ENCODE results near the gene LDLRAD3. TPM values are rescaled to one million over a fixed set of nuclear protein-coding genes. Genes with fewer than 3 reads are reported as not detected.
A peak's percentile ranks its signal among the peaks of the same experiment; 100 is the strongest.

The LDLRAD3 gene
- total RNA-seq: 8.5 and 10.5 TPM in 2 replicates

GRCh38 chr11:35943713-35944502, at the start of gene LDLRAD3:
LDLRAD3 (plus strand) TSS chr11:35944062; CDS start chr11:35944099, 37 bp downstream.
- Histone ChIP-seq H3K9me3 (ENCODE audit: low read depth, low read length) (no peaks in the 10 kb centered on the region), H3K27me3 (ENCODE audit: insufficient read depth, low read length) (peaks cover 5% of the 10 kb centered on the region), H2AFZ (ENCODE audit: low read length) (peak within 1 kb of the TSS; percentile 98), H3K36me3 (ENCODE audit: insufficient read depth, low read length) (no peaks in the 10 kb centered on the region), H3K4me3 (ENCODE audit: insufficient read depth, low read length) (peak within 1 kb of the TSS; percentile 77), H3K4me2 (ENCODE audit: insufficient read depth, low read length) (peak within 1 kb of the TSS; percentile 94), H3K79me2 (ENCODE audit: insufficient read depth, low read length) (peaks cover 36% of the 10 kb centered on the region), H3K27ac (ENCODE audit: low read depth, low read length) (peak within 1 kb of the TSS; percentile 64), H3K4me1 (ENCODE audit: insufficient read depth, low read length) (peaks cover 12% of the 10 kb centered on the region), H4K20me1 (ENCODE audit: insufficient read depth, low read length) (peaks cover 8% of the 10 kb centered on the region)
- TF ChIP-seq CTCF (IDR thresholded peaks at IDR 0.05; ENCODE audit: extremely low read depth, low read depth, low read length): no peak
- peak; percentile 98 for DNase-seq (ENCODE audit: insufficient read length, low spot score, missing footprints)

- H4K20me1 ChIP-seq (ENCODE audit: insufficient read depth, low read length): no peaks in the 10 kb centered on the region
- H3K36me3 ChIP-seq (ENCODE audit: insufficient read depth, low read length): no peaks in the 10 kb centered on the region
- no peaks in the 10 kb centered on the region for H3K4me1 ChIP-seq (ENCODE audit: insufficient read depth, low read length)
- TF ChIP-seq CTCF (IDR thresholded peaks at IDR 0.05; ENCODE audit: extremely low read depth, low read depth, low read length): no peak
- no peak overlapping the region for H3K27ac ChIP-seq (ENCODE audit: low read depth, low read length)
- H3K4me3 ChIP-seq (ENCODE audit: insufficient read depth, low read length): no peak overlapping the region
- peaks cover 3% of the 10 kb centered on the region for H3K27me3 ChIP-seq (ENCODE audit: insufficient read depth, low read length)
- DNase-seq (ENCODE audit: insufficient read length, low spot score, missing footprints): no peak
- no peak overlapping the region for H2AFZ ChIP-seq (ENCODE audit: low read length)
- H3K4me2 ChIP-seq (ENCODE audit: insufficient read depth, low read length): no peak overlapping the region
- H3K9me3 ChIP-seq (ENCODE audit: low read depth, low read length): no peaks in the 10 kb centered on the region
- H3K79me2 ChIP-seq (ENCODE audit: insufficient read depth, low read length): no peaks in the 10 kb centered on the region
These were observed 46.8 kb upstream of the LDLRAD3 start for GRCh38 chr11:35897019-35897418.

GRCh38 chr11:35902961-35903360, 40.9 kb upstream of the LDLRAD3 start:
- Histone ChIP-seq H3K36me3 (ENCODE audit: insufficient read depth, low read length) (no peaks in the 10 kb centered on the region), H3K4me3 (ENCODE audit: insufficient read depth, low read length) (no peak overlapping the region), H3K4me1 (ENCODE audit: insufficient read depth, low read length) (peaks cover under 1% of the 10 kb centered on the region), H3K27ac (ENCODE audit: low read depth, low read length) (no peak overlapping the region), H3K79me2 (ENCODE audit: insufficient read depth, low read length) (no peaks in the 10 kb centered on the region), H4K20me1 (ENCODE audit: insufficient read depth, low read length) (no peaks in the 10 kb centered on the region), H2AFZ (ENCODE audit: low read length) (no peak overlapping the region), H3K9me3 (ENCODE audit: low read depth, low read length) (no peaks in the 10 kb centered on the region), H3K4me2 (ENCODE audit: insufficient read depth, low read length) (no peak overlapping the region), H3K27me3 (ENCODE audit: insufficient read depth, low read length) (no peaks in the 10 kb centered on the region)
- DNase-seq (ENCODE audit: insufficient read length, low spot score, missing footprints): no peak
- no peak for TF ChIP-seq CTCF (IDR thresholded peaks at IDR 0.05; ENCODE audit: extremely low read depth, low read depth, low read length)

- H3K27me3 ChIP-seq (ENCODE audit: insufficient read depth, low read length): no peaks in the 10 kb centered on the region
- H3K9me3 ChIP-seq (ENCODE audit: low read depth, low read length): no peaks in the 10 kb centered on the region
- no peaks in the 10 kb centered on the region for H4K20me1 ChIP-seq (ENCODE audit: insufficient read depth, low read length)
- H3K4me2 ChIP-seq (ENCODE audit: insufficient read depth, low read length): no peak overlapping the region
- peaks cover 5% of the 10 kb centered on the region for H3K4me1 ChIP-seq (ENCODE audit: insufficient read depth, low read length)
- H3K79me2 ChIP-seq (ENCODE audit: insufficient read depth, low read length): no peaks in the 10 kb centered on the region
- H2AFZ ChIP-seq (ENCODE audit: low read length): peak overlapping the region; percentile 56
- no peak for TF ChIP-seq CTCF (IDR thresholded peaks at IDR 0.05; ENCODE audit: extremely low read depth, low read depth, low read length)
- no peaks in the 10 kb centered on the region for H3K36me3 ChIP-seq (ENCODE audit: insufficient read depth, low read length)
- H3K4me3 ChIP-seq (ENCODE audit: insufficient read depth, low read length): no peak overlapping the region
- no peak overlapping the region for H3K27ac ChIP-seq (ENCODE audit: low read depth, low read length)
- no peak for DNase-seq (ENCODE audit: insufficient read length, low spot score, missing footprints)
These were observed 38.1 kb upstream of the LDLRAD3 start for GRCh38 chr11:35905646-35906276.

Measured in osteoblast (primary cell).